Dedifferentiated amniotic fluid mesenchymal stem cell (primary cell): ENCODE results near the gene TFAP2A.

Experiments used
- DNase-seq: peaks from one replicate; pipeline ENCODE4 v3.0.0-alpha.2; 2016; ENCODE audit errors: extremely low spot score

TFAP2A gene

GRCh38 chr6:10399451-10399850 lies 15.4 kb downstream of the TFAP2A start:
- no peak for DNase-seq

GRCh38 chr6:10398446-10399218 lies 16.2 kb downstream of the TFAP2A start:
- DNase-seq = no peak

GRCh38 chr6:10397756-10398445 lies 17.0 kb downstream of the TFAP2A start:
- no peak for DNase-seq

GRCh38 chr6:10396785-10397184 lies 18.1 kb downstream of the TFAP2A start:
- DNase-seq = no peak

GRCh38 chr6:10395704-10396546 lies 18.9 kb downstream of the TFAP2A start:
- no peak for DNase-seq

GRCh38 chr6:10395171-10395703 lies 19.6 kb downstream of the TFAP2A start:
- DNase-seq = no peak

GRCh38 chr6:10393544-10394225 lies 21.2 kb downstream of the TFAP2A start:
- no peak for DNase-seq

- DNase-seq = no peak
Observed at GRCh38 chr6:10391799-10392198, 23.1 kb downstream of the TFAP2A start.

GRCh38 chr6:10391299-10391630 lies 23.6 kb downstream of the TFAP2A start:
- DNase-seq = no peak

- no peak for DNase-seq
Observed at GRCh38 chr6:10390495-10391298, 24.2 kb downstream of the TFAP2A start.

GRCh38 chr6:10389739-10390494 lies 25.0 kb downstream of the TFAP2A start:
- DNase-seq = no peak

GRCh38 chr6:10386756-10387654 lies 27.9 kb downstream of the TFAP2A start:
- DNase-seq = no peak

- no peak for DNase-seq
Observed at GRCh38 chr6:10386220-10386619, 28.7 kb downstream of the TFAP2A start.

- no peak for DNase-seq
Observed at GRCh38 chr6:10385524-10386132, 29.2 kb downstream of the TFAP2A start.

- DNase-seq = no peak
Observed at GRCh38 chr6:10384610-10385523, 30.0 kb downstream of the TFAP2A start.

GRCh38 chr6:10384091-10384609 lies 30.7 kb downstream of the TFAP2A start:
- DNase-seq = no peak
